Activated CD8-positive, alpha-beta T cell treated with anti-CD3 and anti-CD28 coated beads for 36 hours (primary cell): ENCODE data around the gene SLC1A4. TPM values are rescaled to one million over a fixed set of nuclear protein-coding genes. Genes with fewer than 3 reads are reported as not detected.
"Not testable (repeated sequence)": the region's sequence is repeated elsewhere in the genome, so short reads cannot be mapped to it uniquely, and the experiment has no call there.

Source experiments
- ATAC-seq: fragments of 200-7000 bp; cut with Tn5 transposase; one replicate; pipeline ENCODE4 v1.10.0; 2021; ENCODE audit warnings: mild to moderate bottlenecking, moderate library complexity
- CTCF ChIA-PET: fragments of 350-600 bp; sonication (Branson Sonifier 250); formaldehyde crosslinking; loops from one replicate; lab custom pipeline; 2021; ENCODE audit warnings: antibody characterized with exemption; lab: Charles Lee
- POLR2A ChIA-PET: fragments of 350-600 bp; sonication (Branson Sonifier 250); formaldehyde crosslinking; loops from one replicate; lab custom pipeline; 2021; ENCODE audit warnings: antibody characterized with exemption; lab: Charles Lee
- DNase-seq: peaks from one replicate; pipeline ENCODE4 v3.0.0-alpha.2; 2020
- H3K27ac Mint-ChIP-seq: one replicate; pipeline ENCODE4 v1.8.0; 2021; ENCODE audit warnings: mild to moderate bottlenecking, mixed read lengths
- H3K27me3 Mint-ChIP-seq: one replicate; pipeline ENCODE4 v1.8.0; 2021; ENCODE audit warnings: mixed read lengths
- H3K36me3 Mint-ChIP-seq: one replicate; pipeline ENCODE4 v1.8.0; 2021; ENCODE audit warnings: low read depth, mixed read lengths
- H3K4me1 Mint-ChIP-seq: one replicate; pipeline ENCODE4 v1.8.0; 2021; ENCODE audit warnings: low read depth, mixed read lengths
- H3K4me3 Mint-ChIP-seq: one replicate; pipeline ENCODE4 v1.8.0; 2021; ENCODE audit warnings: mild to moderate bottlenecking, moderate library complexity, mixed read lengths
- H3K9me3 Mint-ChIP-seq: one replicate; pipeline ENCODE4 v1.8.0; 2021; ENCODE audit warnings: mixed read lengths
- intact Hi-C: fragments of 100-400 bp; cut with micrococcal nuclease; formaldehyde crosslinking; loops from one replicate; pipeline ENCODE4 v1.10.0; 2022
- total RNA-seq, 2 experiments: library from RNA; stranded (reverse); gene quantifications; one replicate each; pipeline ENCODE4 v1.2.3, GENCODE V29; 2021
- TF ChIP-seq, protein P1 (sequence below): fragments of 200-600 bp; IDR thresholded peaks from one replicate; pipeline ENCODE4 v1.8.0; 2022; ENCODE audit warnings: antibody characterized with exemption, mild to moderate bottlenecking

The SLC1A4 gene
- total RNA-seq, 2 experiments from 2014 or later, result 14.6 to 14.9 TPM

DNA sequence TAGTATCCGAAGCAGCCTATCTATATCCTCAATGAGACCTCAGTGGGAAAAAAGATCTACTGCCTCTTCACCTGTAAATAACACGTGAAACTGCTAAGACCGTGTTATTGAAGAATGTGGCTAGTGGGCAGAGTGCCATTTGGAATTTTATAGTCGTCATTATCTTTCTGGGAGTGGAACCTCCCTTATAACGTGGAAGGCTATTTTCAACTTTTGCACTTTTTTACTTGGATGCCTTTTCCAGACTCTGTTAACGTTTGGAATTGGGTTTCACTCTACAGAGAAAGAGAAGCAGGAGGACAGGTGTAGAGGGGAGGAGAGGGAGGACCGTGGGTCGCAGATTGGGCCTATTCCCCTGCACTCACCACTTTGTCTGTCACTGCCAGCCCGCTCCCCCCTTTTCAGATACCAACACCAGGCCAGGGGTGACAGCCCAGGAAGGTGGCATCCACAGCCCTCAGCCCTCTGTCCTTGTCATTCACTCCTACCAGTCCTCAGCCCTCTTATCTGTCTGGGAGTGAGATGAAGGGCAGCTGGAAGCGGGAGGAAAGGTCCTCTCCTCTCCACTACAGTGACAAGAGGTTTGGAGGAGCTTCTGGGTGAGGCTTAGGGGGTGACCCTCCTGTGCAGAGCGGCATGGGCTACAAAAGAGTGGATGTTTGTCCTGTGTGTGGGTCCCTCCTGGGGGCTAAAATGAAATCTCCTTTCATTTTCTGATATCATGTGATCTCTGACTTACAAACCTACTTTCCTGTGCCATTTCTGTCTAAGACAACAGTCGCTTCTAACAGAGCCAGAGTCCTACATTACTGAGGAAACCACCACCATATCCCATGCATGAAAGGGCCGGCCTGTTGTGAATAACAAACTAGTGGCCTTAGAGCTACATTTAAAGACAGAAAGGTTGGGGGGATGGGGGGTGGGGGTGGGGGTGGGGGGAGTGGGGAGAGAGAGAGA lies 43.1 kb downstream of the SLC1A4 start:
- no peak overlapping the region for H3K4me3 Mint-ChIP-seq
- peaks cover 23% of the 10 kb centered on the region for H3K4me1 Mint-ChIP-seq
- intact Hi-C loops, result loop anchor here (2.0 kb wide), 1 partner anchor 113 kb away; no protein-coding TSS in a partner anchor
- peak overlapping the region; percentile 8 for H3K27ac Mint-ChIP-seq
- TF ChIP-seq, protein P1, sequence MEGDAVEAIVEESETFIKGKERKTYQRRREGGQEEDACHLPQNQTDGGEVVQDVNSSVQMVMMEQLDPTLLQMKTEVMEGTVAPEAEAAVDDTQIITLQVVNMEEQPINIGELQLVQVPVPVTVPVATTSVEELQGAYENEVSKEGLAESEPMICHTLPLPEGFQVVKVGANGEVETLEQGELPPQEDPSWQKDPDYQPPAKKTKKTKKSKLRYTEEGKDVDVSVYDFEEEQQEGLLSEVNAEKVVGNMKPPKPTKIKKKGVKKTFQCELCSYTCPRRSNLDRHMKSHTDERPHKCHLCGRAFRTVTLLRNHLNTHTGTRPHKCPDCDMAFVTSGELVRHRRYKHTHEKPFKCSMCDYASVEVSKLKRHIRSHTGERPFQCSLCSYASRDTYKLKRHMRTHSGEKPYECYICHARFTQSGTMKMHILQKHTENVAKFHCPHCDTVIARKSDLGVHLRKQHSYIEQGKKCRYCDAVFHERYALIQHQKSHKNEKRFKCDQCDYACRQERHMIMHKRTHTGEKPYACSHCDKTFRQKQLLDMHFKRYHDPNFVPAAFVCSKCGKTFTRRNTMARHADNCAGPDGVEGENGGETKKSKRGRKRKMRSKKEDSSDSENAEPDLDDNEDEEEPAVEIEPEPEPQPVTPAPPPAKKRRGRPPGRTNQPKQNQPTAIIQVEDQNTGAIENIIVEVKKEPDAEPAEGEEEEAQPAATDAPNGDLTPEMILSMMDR, result no peak
- no peaks in the 10 kb centered on the region for H3K27me3 Mint-ChIP-seq
- CTCF ChIA-PET, result interaction anchor here (1.1 to 19.6 kb wide), 8 partner anchors 8 to 112 kb away, joined by 3 to 237 read pairs (median 4); no protein-coding TSS in a partner anchor
- DNase-seq (no peak), ATAC-seq (peak; percentile 57)
- POLR2A ChIA-PET, result interaction anchor here (0.6 kb wide), 1 partner anchor 87 kb away, joined by 3 read pairs; no protein-coding TSS in a partner anchor
- H3K36me3 Mint-ChIP-seq, result no peaks in the 10 kb centered on the region
- H3K9me3 Mint-ChIP-seq, result no peaks in the 10 kb centered on the region

DNA sequence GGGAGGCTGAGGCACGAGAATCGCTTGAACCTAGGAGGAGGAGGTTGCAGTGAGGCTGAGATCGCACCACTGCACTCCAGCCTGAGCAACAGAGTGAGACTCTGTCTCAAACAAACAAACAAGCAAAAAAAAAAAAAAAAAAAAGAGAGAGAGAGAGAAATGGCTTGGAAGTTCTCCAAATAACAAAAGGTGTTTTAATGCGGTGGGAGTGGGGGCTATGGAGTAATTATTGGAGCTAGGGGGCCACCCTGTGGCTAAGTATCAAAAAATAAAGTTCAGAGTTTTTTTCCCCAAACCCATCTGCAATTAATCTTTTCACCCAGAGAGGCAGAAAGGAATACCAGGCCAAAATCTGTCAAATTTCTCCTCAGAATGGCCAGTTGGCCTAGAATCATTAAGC lies 44.0 kb downstream of the SLC1A4 start:
- Mint-ChIP-seq H3K27me3 (no peaks in the 10 kb centered on the region), H3K9me3 (no peaks in the 10 kb centered on the region), H3K4me3 (no peak overlapping the region), H3K36me3 (no peaks in the 10 kb centered on the region), H3K4me1 (peaks cover 23% of the 10 kb centered on the region), H3K27ac (no peak overlapping the region)
- POLR2A ChIA-PET, result interaction anchor here (0.6 kb wide), 1 partner anchor 13 kb away, joined by 4 read pairs; no protein-coding TSS in a partner anchor
- intact Hi-C loops, result loop anchor here (2.0 kb wide), 1 partner anchor 114 kb away; no protein-coding TSS in a partner anchor
- ATAC-seq (no peak), DNase-seq (peak; percentile 25)
- CTCF ChIA-PET, result interaction anchor here (1.3 to 19.6 kb wide), 3 partner anchors 22 to 113 kb away, joined by 3 to 237 read pairs (median 3); no protein-coding TSS in a partner anchor
- TF ChIP-seq, protein P1, result peak; percentile 13

DNA sequence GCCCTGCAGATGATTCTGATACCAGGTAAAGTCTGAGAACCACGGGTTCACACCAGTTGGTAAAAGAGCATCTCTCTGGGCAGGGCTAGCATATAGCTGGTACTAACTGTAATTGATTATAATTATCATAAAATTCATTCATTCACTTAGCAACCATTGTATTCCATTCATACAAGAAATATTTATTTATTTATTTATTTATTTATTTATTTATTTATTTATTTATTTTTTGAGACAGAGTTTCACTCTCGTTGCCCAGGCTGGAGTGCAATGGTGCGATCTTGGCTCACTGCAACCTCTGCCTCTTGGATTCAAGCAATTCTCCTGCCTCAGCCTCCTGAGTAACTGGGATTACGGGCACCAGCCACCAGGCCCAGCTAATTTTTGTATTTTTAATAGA lies 44.5 kb downstream of the SLC1A4 start:
- intact Hi-C loops, result loop anchor here (2.0 kb wide), 1 partner anchor 115 kb away; no protein-coding TSS in a partner anchor
- not testable (repeated sequence) for H3K4me3 Mint-ChIP-seq, H3K27me3 Mint-ChIP-seq, DNase-seq, ATAC-seq, H3K27ac Mint-ChIP-seq, H3K36me3 Mint-ChIP-seq, H3K9me3 Mint-ChIP-seq
- H3K4me1 Mint-ChIP-seq, result peaks cover 23% of the 10 kb centered on the region
- ChIA-PET POLR2A (interaction anchor here (0.6 kb wide), 1 partner anchor 12 kb away, joined by 4 read pairs; no protein-coding TSS in a partner anchor), CTCF (interaction anchor here (1.3 to 19.6 kb wide), 2 partner anchors 96 to 114 kb away, joined by 3 to 237 read pairs; no protein-coding TSS in a partner anchor)

DNA sequence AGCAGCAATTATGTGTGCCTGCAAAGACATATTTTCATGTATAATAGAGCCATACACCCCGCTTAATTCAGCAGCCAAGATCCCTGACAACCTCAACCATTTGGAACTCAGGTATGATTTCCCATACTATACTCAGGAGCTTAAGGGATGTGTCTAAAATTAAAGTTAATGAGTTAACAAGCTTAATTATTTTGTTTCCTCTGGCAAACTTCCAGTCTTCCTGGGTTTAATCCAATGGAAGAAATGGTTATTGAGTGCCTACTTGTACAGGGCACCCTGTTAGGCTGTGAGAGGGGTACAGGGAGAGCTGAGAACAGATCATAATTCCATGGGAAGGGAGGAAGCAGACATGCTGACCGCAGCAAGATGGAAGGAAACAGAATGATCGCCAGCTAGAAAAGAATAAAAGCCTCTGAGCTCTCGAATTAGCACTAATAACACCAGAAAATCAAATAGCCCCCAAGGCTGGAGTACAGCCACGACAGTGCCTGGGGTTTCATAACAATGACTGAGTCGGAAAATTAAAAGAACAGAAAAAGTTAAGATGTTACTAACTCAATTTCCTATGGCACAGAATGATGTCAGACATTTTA lies 46.2 kb downstream of the SLC1A4 start:
- ATAC-seq, result no peak
- CTCF ChIA-PET, result interaction anchor here (19.6 kb wide), 1 partner anchor 115 kb away, joined by 237 read pairs; no protein-coding TSS in a partner anchor
- no peak for DNase-seq
- POLR2A ChIA-PET, result no interaction called here
- TF ChIP-seq, protein P1, result no peak
- Mint-ChIP-seq H3K9me3 (no peaks in the 10 kb centered on the region), H3K4me1 (peaks cover 26% of the 10 kb centered on the region), H3K4me3 (no peak overlapping the region), H3K27me3 (no peaks in the 10 kb centered on the region), H3K27ac (no peak overlapping the region), H3K36me3 (no peaks in the 10 kb centered on the region)
- intact Hi-C loops, result no loop called here

DNA sequence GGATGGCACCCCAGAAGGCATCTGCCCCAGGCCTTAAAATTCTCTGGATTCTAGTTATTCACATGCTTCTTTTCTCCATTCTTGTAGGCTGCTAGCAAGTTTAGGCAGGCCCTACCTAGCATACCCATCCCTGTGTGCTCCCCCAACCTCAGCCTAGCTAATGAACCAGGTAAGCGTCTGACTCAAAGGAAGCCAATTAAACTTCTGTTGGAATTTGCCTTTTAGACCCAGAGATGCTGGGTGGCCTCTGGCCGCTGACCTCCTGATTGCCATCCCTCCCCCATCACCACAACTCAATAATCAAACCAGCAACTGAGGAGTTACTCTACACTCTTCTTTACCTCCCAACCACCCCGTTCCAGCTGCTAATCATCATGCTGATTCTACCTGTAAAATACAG lies 48.0 kb downstream of the SLC1A4 start:
- H3K27me3 Mint-ChIP-seq, result no peaks in the 10 kb centered on the region
- no peak overlapping the region for H3K27ac Mint-ChIP-seq
- ChIA-PET CTCF (interaction anchor here (0.8 to 19.6 kb wide), 2 partner anchors 117 to 151 kb away, joined by 4 to 237 read pairs; no protein-coding TSS in a partner anchor), POLR2A (no interaction called here)
- peaks cover 11% of the 10 kb centered on the region for H3K4me1 Mint-ChIP-seq
- no peaks in the 10 kb centered on the region for H3K9me3 Mint-ChIP-seq
- intact Hi-C loops, result no loop called here
- no peak overlapping the region for H3K4me3 Mint-ChIP-seq
- H3K36me3 Mint-ChIP-seq, result no peaks in the 10 kb centered on the region
- TF ChIP-seq, protein P1, result no peak
- DNase-seq (no peak), ATAC-seq (no peak)
